GM12892 (cell line): ENCODE results near the gene NSRP1.

Experiments used
- POLR2A ChIP-seq: IDR thresholded peaks from 2 replicates; pipeline ENCODE4 v1.6.1; 2011; ENCODE audit warnings: low read depth, low read length, control low read depth
- POLR2AphosphoS5 ChIP-seq: IDR thresholded peaks from 2 replicates; pipeline ENCODE4 v1.6.1; 2011; ENCODE audit warnings: low read depth, low read length, control low read depth
- TAF1 ChIP-seq: IDR thresholded peaks from 2 replicates; pipeline ENCODE4 v1.6.1; 2011; ENCODE audit warnings: low read depth, mild to moderate bottlenecking, control low read depth, low read length, borderline replicate concordance

DNA sequence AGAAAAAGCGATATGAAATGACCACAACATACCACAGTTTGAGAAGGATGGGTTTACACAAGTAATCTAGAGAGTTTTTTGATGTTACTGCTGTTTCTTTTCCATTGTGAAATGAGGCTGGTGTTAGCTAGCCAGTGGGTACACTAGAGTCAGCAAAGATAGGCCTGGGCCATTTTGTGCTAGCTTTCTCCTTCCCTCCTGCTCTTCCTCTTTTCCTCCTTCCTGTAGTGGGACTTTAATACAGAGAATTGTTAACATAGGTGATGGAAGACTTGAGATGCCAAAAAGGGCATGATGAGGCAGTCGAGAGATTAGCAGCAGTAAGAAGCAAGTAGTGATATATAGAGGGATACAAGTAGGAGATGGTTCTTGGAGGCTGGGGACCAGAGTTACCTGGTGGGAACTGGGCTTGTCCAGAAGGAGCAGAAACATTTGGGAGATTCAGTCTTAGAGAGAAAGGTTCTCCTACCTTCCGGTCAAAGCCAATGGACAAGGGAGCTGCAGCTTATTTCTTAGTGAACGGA is 7.7 kb downstream of the NSRP1 start:
- TF ChIP-seq POLR2A = no peak
- TF ChIP-seq POLR2AphosphoS5 = no peak
- TF ChIP-seq TAF1 = no peak
